NCI-H345 (cell line): ENCODE data around the gene MYO10.

Source experiments
- DNase-seq: peaks from one replicate; lab custom pipeline; 2025; lab: John Stamatoyannopoulos, UW

MYO10 gene

GRCh38 chr5:16943846-16944678 lies 8.0 kb upstream of the MYO10 start:
- no peak for DNase-seq

- no peak for DNase-seq
These were observed 1.5 kb upstream of the MYO10 start for GRCh38 chr5:16937503-16938161.

- DNase-seq, result peak; percentile 51
These were observed 926 bp upstream of the MYO10 start for GRCh38 chr5:16936989-16937438.

- peak; percentile 70 for DNase-seq
These were observed 598 bp downstream of the MYO10 start for GRCh38 chr5:16935231-16936149.

- peak; percentile 12 for DNase-seq
These were observed 1.4 kb downstream of the MYO10 start for GRCh38 chr5:16934677-16935153.

- peak; percentile 58 for DNase-seq
These were observed 2.0 kb downstream of the MYO10 start for GRCh38 chr5:16934123-16934522.

GRCh38 chr5:16933337-16933736 lies 2.8 kb downstream of the MYO10 start:
- no peak for DNase-seq

- no peak for DNase-seq
These were observed 3.7 kb downstream of the MYO10 start for GRCh38 chr5:16932401-16932800.

GRCh38 chr5:16931334-16932110 lies 4.6 kb downstream of the MYO10 start:
- peak; percentile 93 for DNase-seq

GRCh38 chr5:16930496-16930895 lies 5.6 kb downstream of the MYO10 start:
- no peak for DNase-seq

- no peak for DNase-seq
These were observed 6.3 kb downstream of the MYO10 start for GRCh38 chr5:16929831-16930230.

- DNase-seq, result no peak
These were observed 6.7 kb downstream of the MYO10 start for GRCh38 chr5:16929347-16929746.

- no peak for DNase-seq
These were observed 8.5 kb downstream of the MYO10 start for GRCh38 chr5:16927613-16928012.

GRCh38 chr5:16926417-16926816 lies 9.7 kb downstream of the MYO10 start:
- DNase-seq, result no peak

GRCh38 chr5:16924206-16924605 lies 11.9 kb downstream of the MYO10 start:
- no peak for DNase-seq

- DNase-seq, result no peak
These were observed 13.7 kb downstream of the MYO10 start for GRCh38 chr5:16922430-16922829.

- no peak for DNase-seq
These were observed 14.9 kb downstream of the MYO10 start for GRCh38 chr5:16921211-16921610.

GRCh38 chr5:16920109-16920816 lies 15.8 kb downstream of the MYO10 start:
- DNase-seq, result no peak

GRCh38 chr5:16918891-16919671 lies 17.0 kb downstream of the MYO10 start:
- DNase-seq, result no peak

GRCh38 chr5:16918156-16918555 lies 17.9 kb downstream of the MYO10 start:
- no peak for DNase-seq
